GM19240 (cell line): ENCODE data around the gene SLC18A3.

Experiments
- DNase-seq: peaks from one replicate; pipeline ENCODE4 v3.0.0; 2011; ENCODE audit warnings: low spot score; ENCODE audit not compliant: insufficient read length

Gene SLC18A3

GRCh38 chr10:49650724-49651034 lies 40.6 kb downstream of the SLC18A3 start:
- no peak for DNase-seq

- no peak for DNase-seq
Measured at GRCh38 chr10:49651039-49651835, 41.1 kb downstream of the SLC18A3 start.

GRCh38 chr10:49651917-49652316 lies 41.8 kb downstream of the SLC18A3 start:
- DNase-seq, result no peak

GRCh38 chr10:49652421-49653272 lies 42.5 kb downstream of the SLC18A3 start:
- no peak for DNase-seq

GRCh38 chr10:49653273-49653929 lies 43.3 kb downstream of the SLC18A3 start:
- DNase-seq, result no peak

GRCh38 chr10:49654036-49654693 lies 44.1 kb downstream of the SLC18A3 start:
- no peak for DNase-seq

GRCh38 chr10:49655099-49655498 lies 45.0 kb downstream of the SLC18A3 start:
- DNase-seq, result no peak

GRCh38 chr10:49656845-49657493 lies 46.9 kb downstream of the SLC18A3 start:
- no peak for DNase-seq

- no peak for DNase-seq
Measured at GRCh38 chr10:49657606-49658005, 47.5 kb downstream of the SLC18A3 start.

- no peak for DNase-seq
Measured at GRCh38 chr10:49661140-49661856, 51.2 kb downstream of the SLC18A3 start.
